ENCODE results near the gene SLC35D2. TPM values are rescaled to one million over a fixed set of nuclear protein-coding genes. Genes with fewer than 3 reads are reported as not detected.
"Not testable (repeated sequence)": the region's sequence is repeated elsewhere in the genome, so short reads cannot be mapped to it uniquely, and the experiment has no call there.

Gene SLC35D2
- total and polyA plus RNA-seq, 4 donors, result 19.2 to 44.6 (median 27.5) TPM

GRCh38 chr9:96318921-96319565, 64.5 kb downstream of the SLC35D2 start:
- no peaks in the 10 kb centered on the region for H3K27me3 ChIP-seq (ENCODE audit: control insufficient read depth in 4 of 4, insufficient read depth in 4 of 4, low read length in 3 of 4)
- H3K4me3 ChIP-seq (ENCODE audit: low read depth in 1 of 3, low read length in 3 of 3), result no peak overlapping the region
- TF ChIP-seq NR2F2 (IDR thresholded peaks at IDR 0.05), result no peak
- TF ChIP-seq SP1 (IDR thresholded peaks at IDR 0.05), result no peak
- no peak for TF ChIP-seq EGR1 (IDR thresholded peaks at IDR 0.05; ENCODE audit: low read depth in 2 of 2)
- TF ChIP-seq JUND (IDR thresholded peaks at IDR 0.05), result no peak
- no peak for TF ChIP-seq GABPA (IDR thresholded peaks at IDR 0.05 in 1 of 2, conservative IDR thresholded peaks at IDR 0.05 in 1 of 2)
- TF ChIP-seq RAD21 (IDR thresholded peaks at IDR 0.05), result no peak
- no peak for TF ChIP-seq FOXA2 (IDR thresholded peaks at IDR 0.05)
- no peak for TF ChIP-seq YY1 (IDR thresholded peaks at IDR 0.05)
- peaks cover 3 to 26% (median 13%) of the 10 kb centered on the region in 4 donors for H3K36me3 ChIP-seq (ENCODE audit: control insufficient read depth in 4 of 4, insufficient read depth in 3 of 4, low read depth in 1 of 4, low read length in 3 of 4)
- DNase-seq (ENCODE audit: low spot score), result no peak
- no peaks in the 10 kb centered on the region for H3K4me1 ChIP-seq (ENCODE audit: control insufficient read depth in 4 of 4, insufficient read depth in 4 of 4, low read length in 3 of 4)
- WGBS, result 92% methylated on average over 6 of the region's 6 CpGs
- H3K9me3 ChIP-seq (ENCODE audit: control insufficient read depth in 4 of 4, low read length in 3 of 4), result no peaks in the 10 kb centered on the region
- H3K27ac ChIP-seq (ENCODE audit: low read depth in 1 of 2, low read length in 2 of 2), result no peak overlapping the region
- no peak overlapping the region for H3K9ac ChIP-seq (ENCODE audit: low read depth in 1 of 2, low read length in 2 of 2)

GRCh38 chr9:96317335-96317980, 66.1 kb downstream of the SLC35D2 start:
- H3K27me3 ChIP-seq (ENCODE audit: control insufficient read depth in 4 of 4, insufficient read depth in 4 of 4, low read length in 3 of 4), result no peaks in the 10 kb centered on the region
- no peak overlapping the region for H3K9ac ChIP-seq (ENCODE audit: low read depth in 1 of 2, low read length in 2 of 2)
- WGBS, result 69% methylated on average over 9 of the region's 9 CpGs
- H3K9me3 ChIP-seq (ENCODE audit: control insufficient read depth in 4 of 4, low read length in 3 of 4), result no peaks in the 10 kb centered on the region
- no peak overlapping the region for H3K27ac ChIP-seq (ENCODE audit: low read depth in 1 of 2, low read length in 2 of 2)
- peak; percentile 55 for DNase-seq (ENCODE audit: low spot score)
- peaks cover 3 to 23% (median 12%) of the 10 kb centered on the region in 4 donors for H3K36me3 ChIP-seq (ENCODE audit: control insufficient read depth in 4 of 4, insufficient read depth in 3 of 4, low read depth in 1 of 4, low read length in 3 of 4)
- H3K4me3 ChIP-seq (ENCODE audit: low read depth in 1 of 3, low read length in 3 of 3), result no peak overlapping the region
- H3K4me1 ChIP-seq (ENCODE audit: control insufficient read depth in 4 of 4, insufficient read depth in 4 of 4, low read length in 3 of 4), result no peaks in the 10 kb centered on the region
- TF ChIP-seq JUND (IDR thresholded peaks at IDR 0.05) (no peak), CTCF (IDR thresholded peaks at IDR 0.05; ENCODE audit: low read depth, low read length, missing input control) (peak; percentile 78), RAD21 (IDR thresholded peaks at IDR 0.05) (peak; percentile 81 to 88)

GRCh38 chr9:96309850-96310249, 73.7 kb downstream of the SLC35D2 start:
- no peaks in the 10 kb centered on the region for H3K9me3 ChIP-seq (ENCODE audit: control insufficient read depth in 4 of 4, low read length in 3 of 4)
- peaks cover 0 to 2% (median 0%) of the 10 kb centered on the region in 4 donors for H3K36me3 ChIP-seq (ENCODE audit: control insufficient read depth in 4 of 4, insufficient read depth in 3 of 4, low read depth in 1 of 4, low read length in 3 of 4)
- H3K27ac ChIP-seq (ENCODE audit: low read depth in 1 of 2, low read length in 2 of 2), result no peak overlapping the region
- H3K4me3 ChIP-seq (ENCODE audit: low read depth in 1 of 3, low read length in 3 of 3), result no peak overlapping the region
- no peak overlapping the region for H3K9ac ChIP-seq (ENCODE audit: low read depth in 1 of 2, low read length in 2 of 2)
- TF ChIP-seq HNF4G (IDR thresholded peaks at IDR 0.05) (no peak), JUND (IDR thresholded peaks at IDR 0.05) (no peak), REST (IDR thresholded peaks at IDR 0.05) (no peak), YY1 (IDR thresholded peaks at IDR 0.05) (no peak), NR2F2 (IDR thresholded peaks at IDR 0.05) (no peak), RXRA (IDR thresholded peaks at IDR 0.05) (no peak), TAF1 (conservative IDR thresholded peaks at IDR 0.05) (no peak), SP1 (IDR thresholded peaks at IDR 0.05) (no peak), CTCF (IDR thresholded peaks at IDR 0.05; ENCODE audit: low read depth, low read length, missing input control) (no peak), GABPA (IDR thresholded peaks at IDR 0.05 in 1 of 2, conservative IDR thresholded peaks at IDR 0.05 in 1 of 2) (no peak), HNF4A (conservative IDR thresholded peaks at IDR 0.05) (no peak)
- no peaks in the 10 kb centered on the region for H3K4me1 ChIP-seq (ENCODE audit: control insufficient read depth in 4 of 4, insufficient read depth in 4 of 4, low read length in 3 of 4)
- WGBS, result 95% methylated on average over 7 of the region's 7 CpGs
- H3K27me3 ChIP-seq (ENCODE audit: control insufficient read depth in 4 of 4, insufficient read depth in 4 of 4, low read length in 3 of 4), result no peaks in the 10 kb centered on the region
- DNase-seq (ENCODE audit: low spot score), result no peak

GRCh38 chr9:96306958-96307357, 76.6 kb downstream of the SLC35D2 start:
- H3K9me3 ChIP-seq (ENCODE audit: control insufficient read depth in 4 of 4, low read length in 3 of 4); H3K4me1 ChIP-seq (ENCODE audit: control insufficient read depth in 4 of 4, insufficient read depth in 4 of 4, low read length in 3 of 4); H3K36me3 ChIP-seq (ENCODE audit: control insufficient read depth in 4 of 4, insufficient read depth in 3 of 4, low read depth in 1 of 4, low read length in 3 of 4); H3K27me3 ChIP-seq (ENCODE audit: control insufficient read depth in 4 of 4, insufficient read depth in 4 of 4, low read length in 3 of 4); DNase-seq (ENCODE audit: low spot score); H3K9ac ChIP-seq (ENCODE audit: low read depth in 1 of 2, low read length in 2 of 2); H3K4me3 ChIP-seq (ENCODE audit: low read depth in 1 of 3, low read length in 3 of 3); H3K27ac ChIP-seq (ENCODE audit: low read depth in 1 of 2, low read length in 2 of 2): not testable (repeated sequence)
- 95% methylated on average over 6 of the region's 6 CpGs for WGBS
